K562 treated with DMSO at 1 percent for 4 hours (cell line): ENCODE results near the gene IL31RA. TPM values are rescaled to one million over a fixed set of nuclear protein-coding genes. Genes with fewer than 3 reads are reported as not detected.

Experiments used
- total RNA-seq: library from RNA; unstranded; fragments of 300-600 nt; gene quantifications from 2 replicates; pipeline ENCODE4 v1.2.3, GENCODE V29; 2022; ENCODE audit not compliant: insufficient read depth

IL31RA gene
- total RNA-seq = not detected in 2 replicates

DNA sequence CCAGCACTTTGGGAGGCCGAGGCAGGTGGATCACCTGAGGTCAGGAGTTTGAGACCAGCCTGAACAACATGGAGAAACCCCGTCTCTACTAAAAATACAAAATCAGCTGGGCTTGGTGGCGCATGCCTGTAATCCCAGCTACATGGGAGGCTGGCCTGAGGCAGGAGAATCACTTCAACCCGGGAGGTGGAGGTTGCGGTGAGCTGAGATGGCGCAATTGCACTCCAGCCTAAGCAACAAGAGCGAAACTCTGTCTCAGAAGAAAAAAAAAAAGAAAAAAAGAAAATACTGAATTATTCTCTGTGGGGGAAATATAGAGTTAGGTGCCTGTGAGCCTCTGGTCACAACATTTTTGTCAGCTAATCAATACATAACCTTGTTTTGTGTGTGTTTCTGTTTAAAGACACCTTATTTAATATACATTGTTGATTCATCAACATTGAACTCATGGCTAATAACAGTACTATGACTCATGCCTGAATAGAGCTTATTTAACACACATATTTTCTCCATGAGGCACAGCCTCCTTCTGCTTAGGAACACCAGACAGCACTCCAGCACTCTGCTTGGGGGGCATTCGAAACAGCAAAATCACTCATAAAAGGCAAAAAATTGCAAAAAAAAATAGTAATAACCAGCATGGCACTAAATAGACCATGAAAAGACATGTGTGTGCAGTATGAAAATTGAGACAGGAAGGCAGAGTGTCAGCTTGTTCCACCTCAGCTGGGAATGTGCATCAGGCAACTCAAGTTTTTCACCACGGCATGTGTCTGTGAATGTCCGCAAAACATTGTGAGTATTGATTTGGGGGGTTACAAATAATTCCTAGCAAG is at the start of gene IL31RA:
IL31RA (plus strand) TSS at position 519 of the 836 bp plus-strand sequence; CDS start at position 733, 214 bp downstream.

Other genes starting within 250 kb of the IL31RA start
- gene SLC38A9, start 139.0 kb upstream of the IL31RA start, total RNA-seq = 10.6 and 13.0 TPM in 2 replicates
- gene DDX4, start 113.3 kb upstream of the IL31RA start, total RNA-seq = not detected in 2 replicates
- 8.9 and 9.6 TPM in 2 replicates for gene IL6ST, start 143.6 kb downstream of the IL31RA start, total RNA-seq